ENCODE results near the gene TRAF3IP1. TPM values are rescaled to one million over a fixed set of nuclear protein-coding genes. Genes with fewer than 3 reads are reported as not detected.

TRAF3IP1 gene
- total and polyA plus RNA-seq, 2 of the 13 experiments (the other 11 are each of a cell fraction or from before 2014, with no cell fraction given), result 4.1 to 12.9 TPM

- TF ChIP-seq SRSF9 (IDR thresholded peaks at IDR 0.05; ENCODE audit: borderline replicate concordance, insufficient read depth, low read depth, low read length, poor library complexity, severe bottlenecking), result no peak
- no peak for TF ChIP-seq ZSCAN21 (CRISPR knock-in tag; IDR thresholded peaks at IDR 0.05; ENCODE audit: borderline replicate concordance)
- TF ChIP-seq HOXA5 (CRISPR knock-in tag; IDR thresholded peaks at IDR 0.05), result no peak; the same call in 1 of the 2 replicates
- TF ChIP-seq, protein P1, sequence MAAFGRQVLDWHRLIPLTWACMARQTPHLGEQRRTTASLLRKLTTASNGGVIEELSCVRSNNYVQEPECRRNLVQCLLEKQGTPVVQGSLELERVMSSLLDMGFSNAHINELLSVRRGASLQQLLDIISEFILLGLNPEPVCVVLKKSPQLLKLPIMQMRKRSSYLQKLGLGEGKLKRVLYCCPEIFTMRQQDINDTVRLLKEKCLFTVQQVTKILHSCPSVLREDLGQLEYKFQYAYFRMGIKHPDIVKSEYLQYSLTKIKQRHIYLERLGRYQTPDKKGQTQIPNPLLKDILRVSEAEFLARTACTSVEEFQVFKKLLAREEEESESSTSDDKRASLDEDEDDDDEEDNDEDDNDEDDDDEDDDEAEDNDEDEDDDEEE (CRISPR knock-in tag; IDR thresholded peaks at IDR 0.05), result no peak
- TF ChIP-seq, protein P2, sequence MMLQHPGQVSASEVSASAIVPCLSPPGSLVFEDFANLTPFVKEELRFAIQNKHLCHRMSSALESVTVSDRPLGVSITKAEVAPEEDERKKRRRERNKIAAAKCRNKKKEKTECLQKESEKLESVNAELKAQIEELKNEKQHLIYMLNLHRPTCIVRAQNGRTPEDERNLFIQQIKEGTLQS (CRISPR knock-in tag; IDR thresholded peaks at IDR 0.05), result no peak; the same call in 1 of the 2 replicates
- no peak for TF ChIP-seq PHF20 (CRISPR knock-in tag; IDR thresholded peaks at IDR 0.05)
- no peak for TF ChIP-seq ZNF703 (CRISPR knock-in tag; IDR thresholded peaks at IDR 0.05; ENCODE audit: borderline replicate concordance)
- no peak for TF ChIP-seq EEA1 (CRISPR knock-in tag; IDR thresholded peaks at IDR 0.05; ENCODE audit: borderline replicate concordance)
- TF ChIP-seq SIN3B (IDR thresholded peaks at IDR 0.05; ENCODE audit: low read length), result peak; percentile 25; the same call in 1 of the 2 replicates
- no peak for TF ChIP-seq ISX (CRISPR knock-in tag; conservative IDR thresholded peaks at IDR 0.05)
- peak; percentile 24; the same call in 1 of the 2 replicates for TF ChIP-seq ZSCAN31 (CRISPR knock-in tag; IDR thresholded peaks at IDR 0.05; ENCODE audit: low read depth)
- 0 out of 2 replicates have a peak, but pooled peaks have one; percentile 71 for TF ChIP-seq ZSCAN5A (CRISPR knock-in tag; IDR thresholded peaks at IDR 0.05; ENCODE audit: borderline replicate concordance)
- TF ChIP-seq PPARG (CRISPR knock-in tag; conservative IDR thresholded peaks at IDR 0.05), result peak; percentile 86
- TF ChIP-seq, protein P3, sequence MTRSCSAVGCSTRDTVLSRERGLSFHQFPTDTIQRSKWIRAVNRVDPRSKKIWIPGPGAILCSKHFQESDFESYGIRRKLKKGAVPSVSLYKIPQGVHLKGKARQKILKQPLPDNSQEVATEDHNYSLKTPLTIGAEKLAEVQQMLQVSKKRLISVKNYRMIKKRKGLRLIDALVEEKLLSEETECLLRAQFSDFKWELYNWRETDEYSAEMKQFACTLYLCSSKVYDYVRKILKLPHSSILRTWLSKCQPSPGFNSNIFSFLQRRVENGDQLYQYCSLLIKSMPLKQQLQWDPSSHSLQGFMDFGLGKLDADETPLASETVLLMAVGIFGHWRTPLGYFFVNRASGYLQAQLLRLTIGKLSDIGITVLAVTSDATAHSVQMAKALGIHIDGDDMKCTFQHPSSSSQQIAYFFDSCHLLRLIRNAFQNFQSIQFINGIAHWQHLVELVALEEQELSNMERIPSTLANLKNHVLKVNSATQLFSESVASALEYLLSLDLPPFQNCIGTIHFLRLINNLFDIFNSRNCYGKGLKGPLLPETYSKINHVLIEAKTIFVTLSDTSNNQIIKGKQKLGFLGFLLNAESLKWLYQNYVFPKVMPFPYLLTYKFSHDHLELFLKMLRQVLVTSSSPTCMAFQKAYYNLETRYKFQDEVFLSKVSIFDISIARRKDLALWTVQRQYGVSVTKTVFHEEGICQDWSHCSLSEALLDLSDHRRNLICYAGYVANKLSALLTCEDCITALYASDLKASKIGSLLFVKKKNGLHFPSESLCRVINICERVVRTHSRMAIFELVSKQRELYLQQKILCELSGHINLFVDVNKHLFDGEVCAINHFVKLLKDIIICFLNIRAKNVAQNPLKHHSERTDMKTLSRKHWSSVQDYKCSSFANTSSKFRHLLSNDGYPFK (CRISPR knock-in tag; IDR thresholded peaks at IDR 0.05; ENCODE audit: borderline replicate concordance), result peak; percentile 42; the same call in 1 of the 2 replicates
Observed at GRCh38 chr2:238441262-238442114, 121.2 kb downstream of the TRAF3IP1 start (continued).
